GM12878 (cell line): ENCODE results near the gene OPCML. TPM values are rescaled to one million over a fixed set of nuclear protein-coding genes. Genes with fewer than 3 reads are reported as not detected.

Experiments used
- ATF2 ChIP-seq: IDR thresholded peaks from 2 replicates; pipeline ENCODE4 v1.6.1; 2012; ENCODE audit warnings: low read length, inconsistent platforms
- CEBPB ChIP-seq, 2 experiments: fragments of 150-350 bp in 1 of 2; IDR thresholded peaks; 2 replicates each; pipeline ENCODE4 v1.6.1; 2012 to 2014; ENCODE audit warnings: low read depth in 2 of 2, low read length in 2 of 2, borderline replicate concordance in 1 of 2, inconsistent platforms in 1 of 2
- JUND ChIP-seq: IDR thresholded peaks from 2 replicates; pipeline ENCODE4 v1.6.1; 2012; ENCODE audit warnings: low read depth, mild to moderate bottlenecking, low read length, improper control_type of control experiment, moderate library complexity
- MAX ChIP-seq: IDR thresholded peaks from 2 replicates; pipeline ENCODE4 v1.6.1; 2012; ENCODE audit warnings: low read depth, low read length, improper control_type of control experiment
- MEF2B ChIP-seq: fragments of 450-650 bp; IDR thresholded peaks from 2 replicates; pipeline ENCODE4 v1.6.1; 2018; ENCODE audit warnings: mild to moderate bottlenecking, moderate library complexity; ENCODE audit not compliant: partially characterized antibody, poor library complexity, severe bottlenecking
- NR2C1 ChIP-seq: fragments of 450-650 bp; IDR thresholded peaks from 2 replicates; pipeline ENCODE4 v1.6.1; 2017; ENCODE audit warnings: antibody characterized with exemption, mild to moderate bottlenecking, moderate library complexity
- RELB ChIP-seq: fragments of 450-650 bp; IDR thresholded peaks from 2 replicates; pipeline ENCODE4 v1.6.1; 2017; ENCODE audit warnings: low read depth, mild to moderate bottlenecking, moderate library complexity
- RUNX3 ChIP-seq: IDR thresholded peaks from 2 replicates; pipeline ENCODE4 v1.6.1; 2012; ENCODE audit warnings: low read length, inconsistent platforms
- SIX5 ChIP-seq: IDR thresholded peaks from 2 replicates; pipeline ENCODE4 v1.6.1; 2011; ENCODE audit warnings: mild to moderate bottlenecking, low read depth, low read length, moderate library complexity; ENCODE audit not compliant: severe bottlenecking
- ZBTB33 ChIP-seq: fragments of 450-650 bp; IDR thresholded peaks from 2 replicates; pipeline ENCODE4 v1.6.1; 2017; ENCODE audit warnings: mild to moderate bottlenecking
- polyA plus RNA-seq, 11 experiments: library from polyadenylated mRNA; depleted of rRNA in 4 of 11; unstranded in 6 of 11; stranded (reverse) in 5 of 11; fragments of >200 nt; fragmentation: Nextera tagmentation in 4 of 11; fragmentation: Illumina TruSeq in 1 of 11; extraction: Ambion mirVana in 4 of 11; extraction: Trizol in 1 of 11; gene quantifications; 1 replicate in 1 of 11; 2 replicates in 10 of 11; pipeline versions ENCODE4 v1.2.1 to v1.2.3, GENCODE V29; 2011 to 2016; ENCODE audit warnings: inconsistent platforms in 2 of 11, missing spikeins in 2 of 11, low read depth in 1 of 11
- total RNA-seq, 4 experiments: library from RNA; depleted of rRNA in 3 of 4; stranded (reverse); fragments of >200 nt in 3 of 4; fragmentation: Illumina TruSeq in 1 of 4; extraction: Trizol in 1 of 4; gene quantifications; 2 replicates each; pipeline versions ENCODE4 v1.2.1 to v1.2.3, GENCODE V29; 2013 to 2021

Gene OPCML
- total and polyA plus RNA-seq, 10 of the 15 experiments (the other 5 are each of a cell fraction or from before 2014, with no cell fraction given) = 0.84 TPM; not detected in 9

- TF ChIP-seq CEBPB (IDR thresholded peaks at IDR 0.05; ENCODE audit: borderline replicate concordance in 1 of 2, low read depth in 2 of 2, low read length in 2 of 2) = no peak
- no peak for TF ChIP-seq MEF2B
- TF ChIP-seq JUND = no peak
- no peak for TF ChIP-seq MAX
- TF ChIP-seq RUNX3 = no peak
- TF ChIP-seq ZBTB33 = no peak
- no peak for TF ChIP-seq NR2C1
- TF ChIP-seq SIX5 = no peak
- no peak for TF ChIP-seq ATF2
- no peak for TF ChIP-seq RELB
Observed at GRCh38 chr11:133046252-133046651, 486.0 kb downstream of the OPCML start (continued).
